Astrocyte (in vitro differentiated cells and primary cell): ENCODE measurements around the gene KISS1R. TPM values are rescaled to one million over a fixed set of nuclear protein-coding genes. Genes with fewer than 3 reads are reported as not detected.
A peak's percentile ranks its signal among the peaks of the same experiment; 100 is the strongest.

Experiments
- DNase-seq: peaks from one replicate; pipeline ENCODE4 v3.0.0-alpha.2; 2010; ENCODE audit warnings: low read depth
- FAIRE-seq: peaks from 2 replicates; lab custom pipeline; 2011; peaks lifted over from hg19 to GRCh38; lab: Jason Lieb, UNC
- H2AFZ ChIP-seq: 2 replicates; pipeline ENCODE4 v1.6.0; 2012; ENCODE audit warnings: low read depth, low read length, inconsistent platforms
- H3K27ac ChIP-seq: 2 replicates; pipeline ENCODE4 v1.5.1; 2011; ENCODE audit warnings: low read depth, low read length, inconsistent platforms
- H3K27me3 ChIP-seq: 2 replicates; pipeline ENCODE4 v1.6.0; 2011; ENCODE audit warnings: low read length, inconsistent platforms; ENCODE audit not compliant: insufficient read depth
- H3K36me3 ChIP-seq: 2 replicates; pipeline ENCODE4 v1.5.1; 2011; ENCODE audit warnings: low read length, inconsistent platforms; ENCODE audit not compliant: insufficient read depth
- H3K4me1 ChIP-seq: 2 replicates; pipeline ENCODE4 v1.5.1; 2011; ENCODE audit warnings: low read length, inconsistent platforms; ENCODE audit not compliant: insufficient read depth
- H3K4me2 ChIP-seq: 2 replicates; pipeline ENCODE4 v1.6.0; 2012; ENCODE audit warnings: low read length, inconsistent platforms
- H3K4me3 ChIP-seq: 2 replicates; pipeline ENCODE4 v1.5.1; 2011; ENCODE audit warnings: low read depth, mild to moderate bottlenecking, low read length, inconsistent platforms; ENCODE audit not compliant: insufficient read depth
- H3K79me2 ChIP-seq: 2 replicates; pipeline ENCODE4 v1.6.0; 2012; ENCODE audit warnings: mild to moderate bottlenecking, low read length, inconsistent platforms; ENCODE audit not compliant: insufficient read depth
- H3K9ac ChIP-seq: 2 replicates; pipeline ENCODE4 v1.6.0; 2012; ENCODE audit warnings: mild to moderate bottlenecking, low read length, inconsistent platforms
- H3K9me3 ChIP-seq: 2 replicates; pipeline ENCODE4 v1.5.1; 2012; ENCODE audit warnings: low read depth, mild to moderate bottlenecking, low read length, inconsistent platforms; ENCODE audit not compliant: insufficient read depth
- H4K20me1 ChIP-seq: 2 replicates; pipeline ENCODE4 v1.6.0; 2012; ENCODE audit warnings: low read length, inconsistent platforms; ENCODE audit not compliant: insufficient read depth
- H3K27ac Mint-ChIP-seq: one replicate; pipeline ENCODE4 v1.8.0; 2021; ENCODE audit warnings: mild to moderate bottlenecking, mixed read lengths; ENCODE audit not compliant: unreplicated experiment
- H3K27me3 Mint-ChIP-seq: one replicate; pipeline ENCODE4 v1.8.0; 2021; ENCODE audit warnings: low read depth, mixed read lengths; ENCODE audit not compliant: unreplicated experiment
- H3K36me3 Mint-ChIP-seq: one replicate; pipeline ENCODE4 v1.8.0; 2021; ENCODE audit warnings: low read depth, mixed read lengths; ENCODE audit not compliant: unreplicated experiment
- H3K4me1 Mint-ChIP-seq: one replicate; pipeline ENCODE4 v1.8.0; 2021; ENCODE audit warnings: low read depth, mixed read lengths; ENCODE audit not compliant: unreplicated experiment
- H3K4me3 Mint-ChIP-seq: one replicate; pipeline ENCODE4 v1.8.0; 2021; ENCODE audit warnings: mild to moderate bottlenecking, moderate library complexity, mixed read lengths; ENCODE audit not compliant: unreplicated experiment
- H3K9me3 Mint-ChIP-seq: one replicate; pipeline ENCODE4 v1.8.0; 2021; ENCODE audit warnings: mild to moderate bottlenecking, mixed read lengths; ENCODE audit not compliant: unreplicated experiment
- EZH2 ChIP-seq: IDR thresholded peaks from 2 replicates; pipeline ENCODE4 v1.6.1; 2012; ENCODE audit warnings: mild to moderate bottlenecking, low read length, inconsistent platforms; ENCODE audit not compliant: insufficient read depth
- total RNA-seq: library from RNA; stranded (reverse); gene quantifications from 2 replicates; pipeline ENCODE4 v1.2.1, GENCODE V29; 2021
- TF ChIP-seq, protein P1 (sequence below): IDR thresholded peaks from 2 replicates; pipeline ENCODE4 v1.5.1; 2011; ENCODE audit warnings: low read depth, mild to moderate bottlenecking, inconsistent platforms, low read length, moderate library complexity; ENCODE audit not compliant: insufficient read depth

Gene KISS1R
- total RNA-seq, 1 donor from 2014 or later = not detected

DNA sequence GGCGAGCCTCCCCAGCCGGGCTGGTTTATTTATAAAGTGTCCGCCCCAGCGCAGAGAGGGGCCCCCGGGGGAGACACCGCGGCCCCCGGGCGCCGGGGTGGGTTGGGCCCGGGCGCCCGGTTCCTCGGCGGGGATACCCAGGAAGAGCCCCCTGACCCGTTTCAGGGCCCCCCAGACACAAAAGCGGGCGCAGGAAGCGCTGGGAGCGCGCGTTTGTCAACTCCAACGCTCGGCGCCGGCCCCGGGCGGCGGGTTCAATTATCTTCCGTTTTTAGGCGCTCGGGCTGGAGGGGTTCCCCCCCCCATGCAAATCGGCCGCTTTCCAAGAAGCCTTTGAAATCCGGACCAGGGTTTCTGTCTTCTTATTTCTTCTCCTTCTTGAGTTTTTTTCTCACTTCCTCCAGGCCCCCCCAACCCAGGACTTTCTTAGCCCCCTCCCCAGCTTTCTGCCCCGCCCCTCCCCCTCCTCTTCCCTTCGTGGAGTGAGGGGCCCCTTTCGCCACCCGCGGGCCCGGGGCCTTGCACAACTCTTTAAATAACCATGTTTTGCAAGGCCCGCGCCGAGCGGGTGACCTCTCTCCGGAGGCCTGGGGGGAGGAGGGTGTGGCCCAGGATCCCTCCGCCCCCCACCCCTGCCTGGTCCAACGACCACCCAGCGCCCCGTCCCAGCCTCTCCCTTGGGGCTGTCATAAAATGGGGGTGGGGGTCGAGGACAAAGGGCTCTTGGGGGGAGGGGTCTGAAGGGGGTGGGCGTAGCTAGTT, 9.6 kb downstream of the KISS1R start:
- H3K4me1 Mint-ChIP-seq = peaks cover 1% of the 10 kb centered on the region
- H4K20me1 ChIP-seq = peaks cover 15% of the 10 kb centered on the region
- peaks cover 6% of the 10 kb centered on the region for H3K36me3 Mint-ChIP-seq
- H3K4me2 ChIP-seq = peak overlapping the region; percentile 93
- H3K4me3 ChIP-seq = peak overlapping the region; percentile 82
- H3K9me3 Mint-ChIP-seq = no peaks in the 10 kb centered on the region
- FAIRE-seq (no peak), DNase-seq (no peak)
- H3K27ac Mint-ChIP-seq = peak overlapping the region; percentile 66
- H3K36me3 ChIP-seq = no peaks in the 10 kb centered on the region
- H3K27ac ChIP-seq = no peak overlapping the region
- TF ChIP-seq, protein P1, sequence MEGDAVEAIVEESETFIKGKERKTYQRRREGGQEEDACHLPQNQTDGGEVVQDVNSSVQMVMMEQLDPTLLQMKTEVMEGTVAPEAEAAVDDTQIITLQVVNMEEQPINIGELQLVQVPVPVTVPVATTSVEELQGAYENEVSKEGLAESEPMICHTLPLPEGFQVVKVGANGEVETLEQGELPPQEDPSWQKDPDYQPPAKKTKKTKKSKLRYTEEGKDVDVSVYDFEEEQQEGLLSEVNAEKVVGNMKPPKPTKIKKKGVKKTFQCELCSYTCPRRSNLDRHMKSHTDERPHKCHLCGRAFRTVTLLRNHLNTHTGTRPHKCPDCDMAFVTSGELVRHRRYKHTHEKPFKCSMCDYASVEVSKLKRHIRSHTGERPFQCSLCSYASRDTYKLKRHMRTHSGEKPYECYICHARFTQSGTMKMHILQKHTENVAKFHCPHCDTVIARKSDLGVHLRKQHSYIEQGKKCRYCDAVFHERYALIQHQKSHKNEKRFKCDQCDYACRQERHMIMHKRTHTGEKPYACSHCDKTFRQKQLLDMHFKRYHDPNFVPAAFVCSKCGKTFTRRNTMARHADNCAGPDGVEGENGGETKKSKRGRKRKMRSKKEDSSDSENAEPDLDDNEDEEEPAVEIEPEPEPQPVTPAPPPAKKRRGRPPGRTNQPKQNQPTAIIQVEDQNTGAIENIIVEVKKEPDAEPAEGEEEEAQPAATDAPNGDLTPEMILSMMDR = no peak
- no peak for TF ChIP-seq EZH2
- H3K27me3 ChIP-seq = no peaks in the 10 kb centered on the region
- peaks cover 10% of the 10 kb centered on the region for H3K4me1 ChIP-seq
- no peaks in the 10 kb centered on the region for H3K27me3 Mint-ChIP-seq
- H3K79me2 ChIP-seq = peaks cover 31% of the 10 kb centered on the region
- H2AFZ ChIP-seq = no peak overlapping the region
- H3K9me3 ChIP-seq = no peaks in the 10 kb centered on the region
- H3K4me3 Mint-ChIP-seq = peak overlapping the region; percentile 88
- H3K9ac ChIP-seq = peak overlapping the region; percentile 88

DNA sequence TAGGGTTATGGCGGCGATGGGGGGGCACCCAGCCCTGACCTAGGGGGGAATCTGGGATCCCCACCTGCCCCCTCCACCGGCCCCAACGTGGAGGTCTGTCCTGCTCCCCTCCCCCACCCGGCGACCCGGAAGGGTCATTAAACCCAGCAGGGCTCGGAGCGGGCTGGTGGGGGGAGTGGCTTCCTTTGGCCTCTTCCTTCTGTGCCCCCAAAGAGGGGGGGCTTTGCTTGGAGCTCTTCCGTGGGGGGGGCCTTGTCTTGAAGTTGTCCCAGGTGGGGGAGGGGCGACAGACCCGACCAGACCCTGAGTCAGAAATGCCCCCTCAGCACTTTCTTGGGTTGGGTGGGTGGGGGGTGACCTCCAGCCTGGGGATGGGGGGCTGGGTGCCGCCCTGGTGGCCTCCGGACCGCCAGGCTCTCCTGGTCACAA, 10.2 kb downstream of the KISS1R start:
- no peak overlapping the region for H3K27ac ChIP-seq
- no peaks in the 10 kb centered on the region for H3K36me3 ChIP-seq
- peak overlapping the region; percentile 34 for H3K27ac Mint-ChIP-seq

More for the DNA sequence above, 10.2 kb downstream of the KISS1R start:
- H3K4me3 Mint-ChIP-seq = peak overlapping the region; percentile 88
- H3K4me2 ChIP-seq = peak overlapping the region; percentile 93
- no peaks in the 10 kb centered on the region for H3K27me3 ChIP-seq
- peaks cover 6% of the 10 kb centered on the region for H3K36me3 Mint-ChIP-seq
- H3K4me1 ChIP-seq = peaks cover 15% of the 10 kb centered on the region
- H3K4me3 ChIP-seq = peak overlapping the region; percentile 39
- no peaks in the 10 kb centered on the region for H3K9me3 ChIP-seq
- peak overlapping the region; percentile 88 for H3K9ac ChIP-seq
- peaks cover 15% of the 10 kb centered on the region for H4K20me1 ChIP-seq
- no peak overlapping the region for H2AFZ ChIP-seq
- peaks cover 37% of the 10 kb centered on the region for H3K79me2 ChIP-seq
- no peak for TF ChIP-seq EZH2
- TF ChIP-seq, protein P1 = no peak
- no peak for DNase-seq
- no peak for FAIRE-seq
- H3K4me1 Mint-ChIP-seq = peaks cover 1% of the 10 kb centered on the region
- no peaks in the 10 kb centered on the region for H3K27me3 Mint-ChIP-seq
- no peaks in the 10 kb centered on the region for H3K9me3 Mint-ChIP-seq
